HG02943 (cell line): Measurements from ENCODE around the gene ZNF2.
"Not testable (repeated sequence)": the region's sequence is repeated elsewhere in the genome, so short reads cannot be mapped to it uniquely, and the experiment has no call there.

Experiments used
- ATAC-seq: cut with Tn5 transposase; IDR thresholded peaks from one replicate; pipeline ENCODE4 v1.9.1; 2021; ENCODE audit warnings: mild to moderate bottlenecking, low read depth, moderate library complexity; ENCODE audit not compliant: unreplicated experiment

Gene ZNF2

DNA sequence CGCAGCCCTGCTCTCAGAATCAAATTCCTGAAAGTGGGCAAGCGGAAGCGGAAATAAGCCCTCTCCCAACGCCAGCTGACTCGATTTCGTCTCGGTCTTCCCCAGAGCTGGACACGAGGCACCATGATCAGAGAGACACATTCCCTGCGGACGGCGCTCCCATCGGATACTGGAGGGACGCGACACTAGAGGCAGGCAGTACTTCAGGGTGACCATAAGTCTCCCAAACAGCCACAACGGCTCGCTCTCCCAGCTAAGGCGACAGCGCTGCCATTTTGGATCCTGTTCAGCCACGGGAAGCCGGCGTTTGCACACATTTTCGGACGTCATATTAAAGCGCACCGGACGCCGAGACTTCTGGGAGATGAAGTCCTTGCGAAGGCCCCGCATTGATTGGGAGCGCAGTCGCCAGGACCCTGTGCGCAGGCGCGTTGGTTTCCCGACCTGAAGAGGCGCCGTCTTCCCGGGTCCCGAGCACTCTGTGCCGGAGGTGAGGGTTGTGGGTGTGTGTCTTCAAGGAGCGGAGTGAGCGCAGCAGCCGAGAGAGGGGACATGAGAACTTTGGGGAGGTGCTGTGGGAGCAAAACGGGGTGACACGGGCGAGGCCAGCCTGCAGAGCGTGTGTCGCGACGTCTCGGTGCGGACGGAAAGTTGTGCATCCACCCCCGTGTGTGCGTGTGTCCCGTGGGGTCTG, at the start of gene ZNF2:
TSS of gene ZNF2 (plus strand) at position 439 of the 694 bp plus-strand sequence. CDS start 10,418 bp downstream, outside the sequence.
- ATAC-seq: peak; percentile 92

GRCh38 chr2:95121093-95121406, 44.6 kb upstream of the ZNF2 start:
- peak; percentile 1 for ATAC-seq

DNA sequence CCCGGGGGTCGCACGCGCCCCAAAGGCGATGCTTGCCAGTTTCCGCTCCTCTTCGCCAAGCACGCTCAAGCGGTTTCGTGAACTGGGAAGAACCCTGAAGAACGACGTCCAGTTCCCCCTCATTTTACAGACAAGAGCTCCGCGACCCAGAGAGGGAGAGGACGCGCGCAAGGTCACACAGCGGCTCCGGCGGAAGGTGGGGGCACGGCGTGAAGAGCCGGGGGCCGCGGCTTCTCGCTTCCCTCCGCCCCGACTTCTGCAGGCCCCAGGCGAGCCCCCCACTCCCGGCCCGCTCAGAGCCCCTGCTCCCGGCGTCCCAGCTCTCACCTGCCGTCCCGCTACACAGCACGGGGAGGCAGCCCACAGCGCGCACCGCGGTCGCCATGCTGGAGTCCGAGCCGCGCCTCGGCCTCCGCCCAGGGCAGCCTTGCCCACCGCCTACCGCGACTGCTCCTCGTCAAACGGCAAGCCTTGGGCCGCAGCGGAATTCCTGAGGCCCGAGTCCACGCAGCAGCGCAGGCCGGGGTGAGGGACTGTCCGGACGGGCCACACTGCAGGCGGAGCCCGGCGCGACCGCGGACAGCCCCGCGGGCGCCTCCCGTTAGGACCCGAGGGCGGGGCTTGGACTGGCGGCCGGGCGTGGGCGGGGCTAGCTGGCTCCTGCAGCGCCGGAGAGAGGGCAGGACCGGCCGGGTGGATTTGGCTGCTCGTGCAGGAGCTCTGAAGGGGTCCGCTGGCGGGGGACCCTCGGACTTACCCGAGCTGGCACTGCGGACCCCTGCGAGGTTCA, 44.0 kb upstream of the ZNF2 start, which contains the start of gene MRPS5:
TSS of gene MRPS5 (minus strand) at position 402 of the 790 bp plus-strand sequence. CDS start at position 385, 17 bp downstream.
- peak; percentile 95 for ATAC-seq

- ATAC-seq: peak; percentile 27
These were observed 43.4 kb upstream of the ZNF2 start for GRCh38 chr2:95122197-95122551.

GRCh38 chr2:95138702-95139101, 26.9 kb upstream of the ZNF2 start:
- ATAC-seq: no peak

GRCh38 chr2:95143838-95144237, 21.8 kb upstream of the ZNF2 start:
- ATAC-seq: no peak

GRCh38 chr2:95149397-95149984, 16.1 kb upstream of the ZNF2 start:
- no peak for ATAC-seq

GRCh38 chr2:95158441-95158840, 7.2 kb upstream of the ZNF2 start:
- ATAC-seq: no peak

- ATAC-seq: peak; percentile 37
These were observed 6.6 kb upstream of the ZNF2 start for GRCh38 chr2:95158891-95159619.

- ATAC-seq: peak; percentile 85
These were observed 5.7 kb upstream of the ZNF2 start, which contains the start of gene ZNF514 for GRCh38 chr2:95159690-95160449. Gene ZNF514 (minus strand): TSS chr2:95159848. CDS start chr2:95153253, 6,595 bp downstream.

- peak; percentile 16 for ATAC-seq
These were observed 609 bp upstream of the ZNF2 start for GRCh38 chr2:95165030-95165370.

DNA sequence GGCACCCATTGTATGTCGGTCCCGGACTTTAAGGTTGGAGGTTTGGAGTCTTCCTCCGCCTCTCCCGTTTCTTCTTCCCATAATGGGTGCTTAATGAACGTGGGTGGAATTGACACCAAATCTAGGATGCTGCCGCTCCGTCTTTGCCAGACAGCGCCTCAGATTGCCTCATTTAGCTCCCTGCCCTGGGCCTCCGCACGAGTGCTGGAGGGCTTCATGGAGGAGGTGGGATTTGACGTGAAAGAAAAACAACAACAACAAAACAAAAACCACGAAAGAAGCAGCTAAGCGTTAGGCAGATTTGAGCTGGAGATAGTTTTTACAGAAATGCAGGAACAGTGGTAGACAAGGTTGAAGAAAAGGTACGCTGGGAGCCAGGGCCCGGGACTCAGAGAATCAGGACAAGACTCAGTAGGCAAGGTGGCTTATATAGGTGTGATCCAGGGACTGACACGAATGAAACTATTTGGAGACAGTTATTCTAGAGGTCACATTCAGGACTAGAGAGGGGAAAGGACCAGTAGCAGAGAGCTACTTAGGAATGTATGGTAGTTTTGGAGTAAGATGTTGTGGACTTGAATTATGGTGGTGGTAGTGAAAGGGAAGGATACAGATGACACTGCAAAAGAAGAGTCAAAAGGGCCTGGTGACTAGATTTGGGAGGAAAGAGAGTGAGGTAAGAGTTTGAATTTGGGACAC, 605 bp downstream of the ZNF2 start:
- ATAC-seq: peak; percentile 20

DNA sequence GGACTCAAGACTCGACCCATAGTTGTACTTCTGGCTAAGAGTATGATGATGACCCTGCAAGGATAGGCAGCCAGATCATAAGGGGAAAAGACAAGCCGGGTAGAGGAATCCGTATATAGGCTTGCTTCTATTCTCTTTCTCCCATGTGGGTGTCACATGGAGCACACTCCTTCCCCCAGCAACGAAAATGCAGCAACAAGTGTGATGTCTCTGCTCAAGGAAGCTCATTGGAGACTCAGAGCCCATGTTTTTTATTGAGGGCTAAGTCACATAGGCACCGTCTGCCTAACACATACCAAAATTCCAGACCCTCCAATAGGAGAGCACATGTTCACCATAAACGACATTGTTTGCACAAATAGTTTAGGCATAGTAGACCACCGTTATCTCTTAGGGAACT, 6.3 kb downstream of the ZNF2 start:
- ATAC-seq: no peak

DNA sequence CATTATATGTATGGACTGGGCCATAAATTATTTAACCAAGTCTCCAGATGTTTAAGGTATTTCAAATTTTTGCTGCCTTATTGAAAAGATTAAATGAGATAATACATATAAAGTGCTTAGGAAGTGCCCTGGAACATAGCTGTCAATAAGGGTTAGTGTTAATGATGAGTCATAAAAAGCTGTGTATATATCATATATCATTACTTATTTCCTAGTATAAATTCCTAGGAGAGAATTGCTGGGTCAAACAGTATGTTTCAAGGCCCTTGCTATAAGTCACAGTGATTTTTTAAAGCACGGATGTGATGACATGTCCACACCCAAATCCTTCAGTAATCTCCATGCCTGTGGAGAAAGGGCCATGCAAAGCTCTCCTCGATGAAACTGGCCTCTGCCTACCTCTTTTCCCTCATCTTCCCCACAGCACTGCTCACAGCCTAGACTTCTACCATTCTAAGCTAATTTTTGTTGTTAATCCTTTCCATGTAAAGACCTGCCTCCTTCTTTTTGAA, 8.5 kb downstream of the ZNF2 start:
- no peak for ATAC-seq

DNA sequence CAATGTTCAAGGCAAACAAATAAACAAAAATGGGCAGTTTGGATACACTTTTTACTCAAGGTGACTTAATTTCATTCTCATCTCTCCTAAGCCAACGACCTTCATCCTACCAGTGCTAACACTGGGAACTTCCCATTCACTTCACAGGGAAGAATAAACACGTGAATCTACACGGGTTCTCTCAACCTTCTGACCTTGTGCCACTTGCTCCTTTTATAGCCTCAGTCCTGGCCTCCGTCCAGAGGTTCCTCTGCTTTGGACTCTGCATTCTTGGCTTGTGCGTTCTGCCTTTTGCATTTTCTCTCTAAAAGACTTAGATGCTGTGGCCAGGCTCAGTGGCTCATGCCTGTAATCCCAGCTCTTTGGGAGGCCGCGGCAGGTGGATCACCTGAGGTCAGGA, 13.8 kb downstream of the ZNF2 start:
- ATAC-seq: no peak

- no peak for ATAC-seq
These were observed 16.2 kb downstream of the ZNF2 start for GRCh38 chr2:95181774-95182173.

DNA sequence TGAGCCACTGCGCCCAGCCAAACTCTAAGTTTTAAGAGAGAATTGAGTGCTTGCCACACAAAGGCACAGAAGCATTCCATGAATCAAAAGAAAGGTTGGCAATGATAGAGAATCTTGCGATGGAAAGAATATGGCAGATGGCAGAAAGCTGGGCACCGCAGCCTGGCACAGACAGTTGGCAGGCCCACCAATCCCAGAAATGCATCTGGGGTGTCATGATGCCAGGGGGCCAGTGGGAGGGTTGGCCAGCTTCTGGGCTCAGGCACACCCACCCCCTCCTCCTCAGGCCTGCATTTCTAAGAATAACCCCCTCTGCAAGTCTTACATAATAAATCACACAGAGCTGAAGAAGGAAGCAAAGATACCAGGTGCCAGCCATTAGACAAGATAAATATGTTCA, 19.6 kb downstream of the ZNF2 start:
- no peak for ATAC-seq

- ATAC-seq: no peak
These were observed 20.4 kb downstream of the ZNF2 start for GRCh38 chr2:95185973-95186372.

DNA sequence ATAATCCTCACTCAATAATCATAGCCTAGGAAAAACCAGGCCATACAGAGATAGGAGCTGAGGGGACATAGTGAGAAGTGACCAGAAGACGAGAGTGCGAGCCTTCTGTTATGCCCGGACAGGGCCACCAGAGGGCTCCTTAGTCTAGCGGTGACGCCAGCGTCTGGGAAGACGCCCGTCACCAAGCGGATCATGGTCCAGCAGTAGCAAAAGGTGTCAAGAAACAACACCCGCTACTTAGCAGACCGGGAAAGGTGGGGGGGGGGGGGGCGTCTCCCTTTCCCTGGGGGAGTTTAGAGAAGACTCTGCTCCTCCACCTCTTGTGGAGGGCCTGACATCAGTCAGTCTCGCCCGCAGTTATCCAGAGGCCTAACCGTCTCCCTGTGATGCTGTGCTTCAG, 27.3 kb downstream of the ZNF2 start:
- not testable (repeated sequence) for ATAC-seq
